ENCODE data around the gene DYNLT4. TPM values are rescaled to one million over a fixed set of nuclear protein-coding genes. Genes with fewer than 3 reads are reported as not detected.
A peak's percentile ranks its signal among the peaks of the same experiment; 100 is the strongest.

The DYNLT4 gene
- total and polyA plus RNA-seq, 2 of the 13 experiments (the other 11 are each of a cell fraction or from before 2014, with no cell fraction given) = 0.77 TPM; not detected in 1

- TF ChIP-seq FOXP4 (CRISPR knock-in tag; IDR thresholded peaks at IDR 0.05) (no peak), TEAD2 (CRISPR knock-in tag; IDR thresholded peaks at IDR 0.05) (no peak), ZNF746 (CRISPR knock-in tag; IDR thresholded peaks at IDR 0.05) (peak; percentile 29; the same call in 1 of the 2 replicates), ZBTB26 (CRISPR knock-in tag; IDR thresholded peaks at IDR 0.05; ENCODE audit: borderline replicate concordance) (no peak; the same call in 1 of the 2 replicates), RNF2 (conservative IDR thresholded peaks at IDR 0.05; ENCODE audit: low read depth) (no peak), ZNF619 (CRISPR knock-in tag; IDR thresholded peaks at IDR 0.05) (peak; percentile 33; the same call in 1 of the 2 replicates), HDAC1 (CRISPR knock-in tag; IDR thresholded peaks at IDR 0.05) (no peak), FOXK1 (CRISPR knock-in tag; IDR thresholded peaks at IDR 0.05; ENCODE audit: borderline replicate concordance, low read depth) (peak; percentile 29; the same call in 1 of the 2 replicates), RBFOX2 (IDR thresholded peaks at IDR 0.05; ENCODE audit: low read depth, low read length) (peak; percentile 78), ISX (CRISPR knock-in tag; conservative IDR thresholded peaks at IDR 0.05) (no peak), ZNF335 (CRISPR knock-in tag; IDR thresholded peaks at IDR 0.05) (peak; percentile 34; the same call in 1 of the 2 replicates), FOXJ3 (CRISPR knock-in tag; IDR thresholded peaks at IDR 0.05; ENCODE audit: borderline replicate concordance) (0 out of 2 replicates have a peak, but pooled peaks have one; percentile 15), ZNF350 (CRISPR knock-in tag; IDR thresholded peaks at IDR 0.05; ENCODE audit: borderline replicate concordance, low read depth) (peak; percentile 88), BCL3 (CRISPR knock-in tag; IDR thresholded peaks at IDR 0.05) (peak; percentile 53; the same call in 1 of the 2 replicates), SAP130 (CRISPR knock-in tag; IDR thresholded peaks at IDR 0.05; ENCODE audit: low read depth) (peak; percentile 59), SMAD3 (CRISPR knock-in tag; IDR thresholded peaks at IDR 0.05) (no peak; the same call in none of the 2 replicates), ZNF143 (CRISPR knock-in tag; IDR thresholded peaks at IDR 0.05) (peak; percentile 97), MNT (IDR thresholded peaks at IDR 0.05) (no peak), RXRA (CRISPR knock-in tag; IDR thresholded peaks at IDR 0.05) (no peak; the same call in none of the 2 replicates), ZNF20 (CRISPR knock-in tag; IDR thresholded peaks at IDR 0.05) (no peak), STAG1 (CRISPR knock-in tag; IDR thresholded peaks at IDR 0.05) (no peak; the same call in 1 of the 2 replicates), GATAD2A (CRISPR knock-in tag; IDR thresholded peaks at IDR 0.05) (peak; percentile 47; the same call in 1 of the 2 replicates)
Measured at GRCh38 chr1:44819608-44820327, 12.6 kb upstream of the DYNLT4 start (continued).
